Muscle of arm (tissue), 12 donors: ENCODE data around the gene SCGB3A2. TPM values are rescaled to one million over a fixed set of nuclear protein-coding genes. Genes with fewer than 3 reads are reported as not detected.

Source experiments
- DNase-seq: peaks from one replicate; pipeline ENCODE4 v3.0.0-alpha.2; 2013
- polyA plus RNA-seq, 12 donors: library from polyadenylated mRNA; unstranded; fragments of 120-200 nt; gene quantifications; one replicate each; pipeline ENCODE4 v1.2.1, GENCODE V29; 2013; ENCODE audit not compliant: insufficient read length in 12 of 12

SCGB3A2 gene
- polyA plus RNA-seq, 12 donors, result 0.39 to 0.63 (median 0.61) TPM; not detected in 9

DNA sequence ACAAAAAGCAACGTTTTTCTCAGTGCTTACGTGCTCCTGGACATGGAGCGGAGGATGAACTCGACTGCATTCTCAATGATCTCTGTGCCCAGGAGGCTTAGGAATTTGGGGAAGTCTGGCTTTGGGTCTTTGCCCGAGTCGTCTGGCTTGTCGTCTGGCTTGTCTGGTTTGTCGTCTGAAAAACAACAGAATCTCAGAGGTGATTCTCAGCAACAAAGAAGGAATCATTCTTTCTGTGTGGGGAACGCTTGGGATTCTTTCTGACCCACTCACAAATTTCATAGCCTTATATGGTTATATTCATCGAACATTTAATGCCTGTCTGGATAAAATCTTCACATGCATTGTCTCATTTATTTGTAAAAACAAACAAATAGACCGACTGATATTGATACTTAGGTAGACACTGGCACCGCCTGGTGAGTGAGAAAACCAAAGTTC, 23.1 kb downstream of the SCGB3A2 start:
- no peak for DNase-seq

DNA sequence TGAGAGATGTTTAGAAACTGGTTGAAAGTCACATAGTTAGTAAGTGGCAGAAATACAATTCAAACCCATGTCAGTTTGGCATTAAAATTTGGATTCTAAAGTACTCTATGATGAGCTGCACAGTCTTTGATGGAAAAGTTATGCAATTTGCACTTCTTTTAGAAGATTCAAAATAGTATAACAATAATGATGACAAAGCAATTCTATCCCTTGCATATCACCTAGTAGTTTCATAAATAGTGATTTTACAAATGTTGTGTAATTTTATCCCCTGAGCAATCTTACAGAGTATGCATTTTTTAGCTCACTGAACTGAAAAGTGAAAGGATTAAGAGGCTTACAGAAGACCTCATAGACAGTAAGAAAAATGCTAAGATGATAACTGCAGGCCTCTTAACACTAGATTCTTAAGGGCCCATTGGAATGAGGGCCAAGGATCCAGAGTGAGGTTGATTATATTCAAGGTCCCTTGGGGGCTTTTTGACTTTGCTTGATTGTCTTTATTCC, 24.2 kb downstream of the SCGB3A2 start:
- DNase-seq, result no peak

DNA sequence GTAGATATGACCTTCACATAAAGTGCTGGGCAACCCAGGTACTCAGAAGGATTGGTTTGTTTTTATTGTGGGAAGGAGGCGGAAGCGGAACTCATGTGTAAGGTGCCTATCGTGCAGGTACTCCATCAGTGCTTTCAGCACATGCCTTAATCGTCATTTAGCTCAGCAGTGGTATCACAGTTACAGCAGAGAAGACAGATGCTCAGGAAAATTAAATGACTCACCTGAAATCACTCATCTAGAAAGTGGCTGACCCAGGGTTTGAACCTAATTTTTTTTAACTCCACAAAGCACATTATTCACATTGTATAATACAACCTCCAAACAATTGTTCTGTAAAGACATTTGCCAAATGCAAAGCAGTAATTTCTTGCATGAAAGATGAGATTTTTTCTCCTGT, 25.6 kb downstream of the SCGB3A2 start:
- DNase-seq, result no peak

DNA sequence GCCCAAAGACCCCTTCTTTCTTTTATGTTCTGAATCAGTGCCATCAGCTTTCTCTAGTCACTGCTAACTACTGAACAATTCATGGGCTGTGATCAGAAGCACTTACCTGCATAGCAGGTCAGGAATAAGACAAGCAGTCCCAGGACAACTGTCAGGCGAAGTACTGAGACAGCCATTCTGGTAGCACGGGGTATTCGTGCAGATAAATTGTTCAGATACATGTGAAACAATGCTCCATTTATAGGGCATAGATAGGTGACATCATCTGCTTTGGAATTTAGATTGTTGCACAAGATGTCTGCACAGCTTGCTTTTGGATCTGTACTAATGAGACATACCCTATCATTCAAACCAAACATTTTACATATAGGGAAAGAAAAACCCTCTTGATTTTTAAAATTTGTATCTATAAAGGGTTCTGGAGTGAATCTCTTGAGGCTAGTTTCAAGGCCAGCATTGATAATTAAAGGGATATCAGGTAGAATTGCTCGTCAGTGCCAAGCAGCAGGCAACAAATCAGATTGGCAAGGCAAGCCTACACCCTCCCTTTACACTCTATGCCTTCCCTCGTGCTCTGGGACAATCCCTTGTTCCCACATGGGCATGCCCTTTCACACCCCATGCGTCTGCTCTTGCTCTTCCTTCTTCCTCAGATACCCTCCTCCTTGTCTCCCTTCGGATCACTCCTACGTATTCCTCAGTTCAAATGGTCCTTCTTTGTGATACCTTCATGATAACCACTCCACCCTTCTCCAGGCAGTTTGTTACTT, 28.0 kb downstream of the SCGB3A2 start, which contains the start of gene C5orf46:
Gene C5orf46, minus strand, starts transcription at position 213 of the 770 bp plus-strand sequence. Its CDS starts 37 bp downstream, at position 176.
- no peak for DNase-seq

DNA sequence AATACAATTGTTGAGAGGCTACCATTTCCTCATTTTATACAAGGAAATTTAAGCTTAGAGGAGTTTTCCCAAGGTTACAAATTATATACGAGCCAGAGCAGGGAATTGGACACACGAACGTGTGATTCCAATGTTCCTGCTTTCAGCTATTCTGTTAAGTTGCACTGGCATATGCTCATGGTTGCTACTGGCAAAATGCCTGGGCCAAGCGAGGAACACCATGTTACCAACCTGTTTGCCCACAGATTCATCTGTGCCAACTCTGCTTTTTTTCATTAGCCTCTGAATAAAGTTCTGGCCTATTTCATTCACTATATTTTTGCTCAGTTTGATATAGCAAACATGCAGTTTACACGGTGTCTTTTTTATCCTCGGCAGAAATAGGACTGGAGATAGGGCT, 32.9 kb downstream of the SCGB3A2 start:
- DNase-seq, result no peak

DNA sequence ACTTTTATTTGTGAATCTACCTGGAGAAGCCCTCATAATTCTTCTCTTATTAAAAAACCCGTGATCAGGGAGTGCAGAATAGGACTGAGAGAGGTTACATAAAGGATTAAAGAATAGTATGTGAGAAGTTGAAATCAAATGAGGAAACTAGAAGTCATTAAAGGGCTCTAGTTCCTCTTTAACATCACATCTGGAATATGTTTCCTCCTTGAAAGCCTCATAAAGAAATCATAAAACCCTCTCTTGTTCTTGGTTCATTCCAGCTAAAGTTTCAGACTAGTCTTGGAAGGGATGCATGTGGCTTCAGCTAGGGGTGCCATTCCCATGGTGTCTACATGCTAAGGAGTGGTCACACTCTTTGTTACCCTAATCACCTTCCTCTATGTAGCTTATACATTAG, 33.5 kb downstream of the SCGB3A2 start:
- no peak for DNase-seq

DNA sequence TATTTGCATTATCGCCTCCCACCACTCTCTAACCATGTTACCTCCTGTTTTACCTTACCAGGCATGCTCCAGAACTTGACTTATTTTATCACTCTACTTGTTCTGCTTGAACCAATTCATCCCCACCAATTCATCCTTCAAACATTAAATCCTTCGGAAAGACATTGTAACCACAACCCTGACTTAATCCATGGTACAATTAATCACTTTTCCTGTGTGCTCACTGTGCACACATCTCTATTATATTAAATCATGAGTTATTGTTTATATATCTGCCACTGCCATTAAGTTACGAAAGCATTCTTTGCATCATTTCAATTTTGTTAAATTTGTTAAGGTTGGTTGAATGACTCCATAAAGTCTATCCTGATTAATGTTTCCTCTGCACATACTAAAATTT, 35.3 kb downstream of the SCGB3A2 start:
- no peak for DNase-seq

DNA sequence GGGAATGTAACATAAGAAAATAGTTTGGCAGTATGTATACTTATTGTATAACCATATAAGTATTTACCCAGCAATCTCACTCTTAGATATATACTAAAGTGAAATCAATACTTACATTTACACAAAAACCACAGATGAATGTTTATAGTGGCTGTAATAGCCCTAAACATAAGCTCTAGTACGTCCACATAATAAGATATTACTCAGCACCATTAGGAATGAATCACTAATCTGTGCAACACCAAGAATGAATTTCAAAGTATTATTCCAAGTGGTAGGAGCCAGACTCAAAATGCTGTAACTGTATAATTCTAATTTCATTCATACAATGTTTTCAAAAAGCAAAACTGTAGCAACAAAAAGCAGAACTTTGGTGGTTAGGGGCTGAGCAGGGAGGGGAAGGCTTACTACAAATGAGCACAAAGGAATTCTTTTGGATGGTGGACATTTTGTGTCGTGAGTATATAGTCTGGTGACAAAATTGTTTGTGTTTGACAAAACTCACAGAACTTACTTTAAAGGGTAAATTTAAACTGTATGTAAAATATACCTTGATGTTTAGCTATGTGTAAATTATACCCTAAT, 39.7 kb downstream of the SCGB3A2 start:
- no peak for DNase-seq

DNA sequence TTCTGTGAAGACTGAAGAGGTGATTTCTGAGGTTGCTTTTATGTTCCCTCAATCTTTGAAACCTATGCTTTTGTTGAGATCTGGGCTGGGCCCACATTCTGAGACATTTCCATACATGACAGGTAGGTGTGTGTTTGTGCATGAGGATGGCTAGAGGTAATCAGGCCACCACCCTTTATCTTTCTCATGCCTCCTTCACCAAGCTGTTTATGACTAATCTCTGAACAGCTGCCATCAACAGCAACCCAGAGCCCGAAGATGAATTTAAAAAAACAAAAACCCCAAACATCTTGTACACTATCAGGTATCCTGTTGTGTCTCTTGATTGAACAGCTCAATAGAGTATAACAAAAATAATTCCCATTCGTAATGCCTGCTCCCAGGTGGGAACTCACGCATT, 40.4 kb downstream of the SCGB3A2 start:
- no peak for DNase-seq

DNA sequence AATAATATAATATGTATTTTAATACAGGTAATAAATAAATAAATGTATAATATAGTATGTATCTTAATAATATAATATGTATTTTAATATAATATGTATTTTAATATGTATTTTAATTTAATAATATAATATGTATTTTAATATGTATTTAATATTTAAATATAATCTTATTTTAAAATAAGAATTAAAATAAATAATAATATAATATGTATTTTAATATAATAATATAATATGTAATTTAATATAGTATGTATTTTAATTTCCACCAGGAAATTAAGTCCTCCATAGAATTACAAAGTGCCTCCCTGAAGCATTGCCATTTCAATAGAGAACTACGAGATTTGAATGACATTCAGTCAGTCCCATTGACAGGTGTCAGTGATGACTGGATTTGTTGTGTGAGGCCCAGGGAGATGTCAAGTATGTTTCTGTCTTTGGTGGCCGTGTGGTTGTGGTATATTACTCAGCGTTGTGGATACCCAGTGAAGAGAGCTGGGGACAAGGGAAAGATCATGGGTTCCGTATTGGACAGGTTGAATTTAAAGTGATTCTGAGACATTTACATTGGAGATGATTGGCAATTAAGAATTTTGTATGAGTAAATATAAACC, 42.0 kb downstream of the SCGB3A2 start:
- no peak for DNase-seq

DNA sequence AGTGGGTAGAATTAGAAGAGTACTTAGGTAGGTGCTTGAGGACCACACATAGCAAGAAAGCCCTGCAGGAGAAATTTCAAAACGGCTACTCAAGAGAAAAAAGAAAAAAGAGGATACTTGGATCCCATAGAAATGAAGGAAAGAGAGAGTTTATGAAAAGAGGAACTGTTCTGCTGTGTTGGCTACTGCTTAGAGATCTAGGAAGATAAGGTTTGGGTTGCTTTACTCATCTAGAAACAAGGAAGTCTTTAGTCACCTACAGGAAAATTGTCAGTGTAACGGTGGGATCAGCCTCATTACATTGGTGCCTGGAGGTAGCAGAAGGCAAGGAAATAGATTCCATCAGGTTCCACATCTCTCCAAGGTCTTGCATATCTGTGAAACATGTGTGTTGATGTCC, 42.6 kb downstream of the SCGB3A2 start:
- DNase-seq, result no peak

DNA sequence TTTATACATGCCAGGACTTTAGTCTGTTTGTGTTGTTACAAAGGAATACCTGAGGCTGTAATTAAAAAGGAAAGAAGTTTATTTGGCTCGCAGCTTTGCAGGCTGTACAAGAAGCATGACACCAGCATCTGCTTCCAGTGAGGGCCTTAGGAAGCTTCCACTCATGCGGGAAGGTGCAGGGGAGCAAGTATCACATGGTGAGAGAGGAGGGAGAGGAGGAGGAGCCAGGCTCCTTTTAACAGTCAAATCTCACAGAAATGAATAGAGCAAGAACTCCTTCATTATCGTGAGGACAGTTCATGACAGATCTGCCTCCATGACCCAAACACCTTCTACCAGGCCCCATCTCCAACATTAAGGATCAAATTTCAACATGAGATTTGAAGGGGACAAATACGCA, 46.5 kb downstream of the SCGB3A2 start:
- no peak for DNase-seq

DNA sequence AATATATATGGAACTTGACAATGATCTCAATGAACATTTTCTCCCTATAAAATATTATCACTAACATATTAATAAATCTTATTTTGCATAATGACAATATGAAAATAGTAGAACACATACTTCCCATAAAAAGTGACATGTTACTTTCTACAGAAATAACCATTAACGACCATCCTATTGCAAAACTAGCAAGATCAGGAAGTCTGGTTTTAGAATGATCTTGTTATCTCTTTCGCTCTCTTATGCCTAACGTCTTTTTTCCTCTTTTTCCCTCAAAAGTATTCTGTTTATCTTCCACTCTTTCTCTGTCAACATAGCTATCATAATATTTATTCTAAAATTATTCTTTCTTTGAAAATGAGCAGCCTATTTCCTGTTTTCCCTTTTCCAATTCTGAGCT, 49.4 kb downstream of the SCGB3A2 start:
- DNase-seq, result no peak

DNA sequence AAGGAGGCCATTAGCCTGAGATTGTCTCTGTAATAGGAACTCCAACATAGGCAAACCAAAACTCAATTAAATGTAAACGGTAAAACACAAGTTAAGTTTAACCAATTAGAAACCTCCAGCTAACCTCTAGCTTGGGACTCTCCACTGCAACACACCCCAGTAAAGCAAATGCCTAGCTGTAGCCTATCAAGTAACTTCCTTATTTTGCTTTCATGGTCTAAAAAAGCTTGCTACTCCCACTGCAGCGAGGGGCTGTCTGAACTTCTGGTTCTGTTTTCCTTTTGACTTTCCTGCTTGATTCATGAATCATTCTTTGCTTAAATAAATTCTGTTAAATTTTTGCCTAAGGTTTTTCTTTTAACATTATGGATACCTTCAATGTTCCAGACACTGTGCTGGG, 52.3 kb downstream of the SCGB3A2 start:
- no peak for DNase-seq

Other genes with a start within 250 kb of the SCGB3A2 start
- 10 to 100 TPM in 1 of 12 donors, 1 to 10 TPM in 10, not detected in 1; 1.1 to 14.1 (median 3.1) TPM for gene JAKMIP2, start 96.0 kb upstream of the SCGB3A2 start, polyA plus RNA-seq
- 10 to 100 TPM in 1 of 12 donors, under 1 TPM in 4, not detected in 7; 0.20 to 36.4 (median 0.67) TPM for gene SPINK1, start 47.0 kb upstream of the SCGB3A2 start, polyA plus RNA-seq
- gene C5orf46, start 27.8 kb downstream of the SCGB3A2 start, polyA plus RNA-seq, result under 1 TPM in 1 of 12 donors, not detected in 11; 0.45 TPM
- 1 to 10 TPM in 2 of 12 donors, under 1 TPM in 5, not detected in 5; 0.07 to 2.3 (median 0.27) TPM for gene SPINK5, start 185.3 kb downstream of the SCGB3A2 start, polyA plus RNA-seq